Lower leg skin (tissue), 3 donors: ENCODE results near the gene TENM4.

ENCODE experiments used
- POLR2A ChIP-seq, 2 donors: fragments of 450-650 bp; IDR thresholded peaks; one replicate each; pipeline ENCODE4 v1.6.1; 2016 to 2017; ENCODE audit warnings: antibody characterized with exemption in 2 of 2, mild to moderate bottlenecking in 1 of 2, moderate library complexity in 1 of 2
- TF ChIP-seq, protein P1 (sequence below), 3 donors: fragments of 450-650 bp; IDR thresholded peaks; one replicate each; pipeline ENCODE4 v1.5.1; 2016; ENCODE audit warnings: antibody characterized with exemption in 3 of 3, mild to moderate bottlenecking in 3 of 3, moderate library complexity in 2 of 3

DNA sequence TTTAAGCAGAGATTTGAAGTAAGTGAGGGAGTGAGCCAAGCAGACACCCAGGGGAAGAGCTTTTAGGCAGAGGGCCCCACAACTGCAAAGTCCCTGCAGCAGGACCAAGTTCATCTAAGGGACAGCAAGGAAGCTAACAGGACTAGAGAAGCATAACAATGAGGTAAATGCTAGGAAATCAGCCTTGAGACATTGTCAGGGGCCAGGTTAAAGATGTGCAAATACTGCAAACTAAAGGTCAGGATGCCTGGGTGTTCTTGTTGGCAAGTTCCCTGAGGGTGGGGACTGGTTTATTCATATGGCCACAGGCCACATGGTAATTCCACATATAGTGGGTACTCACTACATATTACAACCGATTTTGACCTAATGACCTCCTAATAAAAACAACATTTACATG, 467.0 kb downstream of the TENM4 start:
- TF ChIP-seq, protein P1, sequence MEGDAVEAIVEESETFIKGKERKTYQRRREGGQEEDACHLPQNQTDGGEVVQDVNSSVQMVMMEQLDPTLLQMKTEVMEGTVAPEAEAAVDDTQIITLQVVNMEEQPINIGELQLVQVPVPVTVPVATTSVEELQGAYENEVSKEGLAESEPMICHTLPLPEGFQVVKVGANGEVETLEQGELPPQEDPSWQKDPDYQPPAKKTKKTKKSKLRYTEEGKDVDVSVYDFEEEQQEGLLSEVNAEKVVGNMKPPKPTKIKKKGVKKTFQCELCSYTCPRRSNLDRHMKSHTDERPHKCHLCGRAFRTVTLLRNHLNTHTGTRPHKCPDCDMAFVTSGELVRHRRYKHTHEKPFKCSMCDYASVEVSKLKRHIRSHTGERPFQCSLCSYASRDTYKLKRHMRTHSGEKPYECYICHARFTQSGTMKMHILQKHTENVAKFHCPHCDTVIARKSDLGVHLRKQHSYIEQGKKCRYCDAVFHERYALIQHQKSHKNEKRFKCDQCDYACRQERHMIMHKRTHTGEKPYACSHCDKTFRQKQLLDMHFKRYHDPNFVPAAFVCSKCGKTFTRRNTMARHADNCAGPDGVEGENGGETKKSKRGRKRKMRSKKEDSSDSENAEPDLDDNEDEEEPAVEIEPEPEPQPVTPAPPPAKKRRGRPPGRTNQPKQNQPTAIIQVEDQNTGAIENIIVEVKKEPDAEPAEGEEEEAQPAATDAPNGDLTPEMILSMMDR (IDR thresholded peaks at IDR 0.05) = no peak
- TF ChIP-seq POLR2A (IDR thresholded peaks at IDR 0.05) = no peak
